Neutrophil (primary cell): Measurements from ENCODE around the gene MAS1L.

Experiments
- H3K27ac ChIP-seq: fragments of 200-600 bp; sonication (generic); 2 replicates; pipeline ENCODE4 v1.5.1; 2016; ENCODE audit warnings: mild to moderate bottlenecking, moderate library complexity
- H3K27me3 ChIP-seq: fragments of 200-600 bp; sonication (generic); 2 replicates; pipeline ENCODE4 v1.6.0; 2016; ENCODE audit warnings: mild to moderate bottlenecking
- H3K36me3 ChIP-seq: fragments of 200-600 bp; sonication (generic); 2 replicates; pipeline ENCODE4 v1.5.1; 2017
- H3K4me1 ChIP-seq, 2 experiments: fragments of 200-600 bp in 1 of 2; sonication (generic) in 1 of 2; 1 replicate in 1 of 2; 2 replicates in 1 of 2; pipeline versions ENCODE4 v1.5.1 to v1.6.1; 2013 to 2016; ENCODE audit warnings: low read depth in 1 of 2, low read length in 1 of 2, mild to moderate bottlenecking in 1 of 2, moderate library complexity in 1 of 2; ENCODE audit not compliant: control insufficient read depth in 1 of 2, insufficient read depth in 1 of 2
- H3K4me3 ChIP-seq, 2 experiments: fragments of 200-600 bp in 1 of 2; sonication (generic) in 1 of 2; 1 replicate in 1 of 2; 2 replicates in 1 of 2; pipeline ENCODE4 v1.5.1; 2013 to 2016; ENCODE audit warnings: low read depth in 1 of 2, low read length in 1 of 2, mild to moderate bottlenecking in 1 of 2, moderate library complexity in 1 of 2
- H3K9me3 ChIP-seq: fragments of 200-600 bp; sonication (generic); 2 replicates; pipeline ENCODE4 v1.5.1; 2016
- CTCF ChIP-seq: fragments of 200-600 bp; sonication (generic); IDR thresholded peaks from 2 replicates; pipeline ENCODE4 v1.5.1; 2016; ENCODE audit warnings: antibody characterized with exemption

MAS1L gene

GRCh38 chr6:29528988-29529560 lies 41.3 kb upstream of the MAS1L start:
- no peak overlapping the region for H3K4me3 ChIP-seq
- H3K4me1 ChIP-seq = no peaks in the 10 kb centered on the region
- no peak overlapping the region for H3K27ac ChIP-seq
- H3K9me3 ChIP-seq = no peaks in the 10 kb centered on the region
- no peak for TF ChIP-seq CTCF
- H3K36me3 ChIP-seq = no peaks in the 10 kb centered on the region
- peaks cover 5% of the 10 kb centered on the region for H3K27me3 ChIP-seq

- peaks cover 5% of the 10 kb centered on the region for H3K27me3 ChIP-seq
- no peaks in the 10 kb centered on the region for H3K9me3 ChIP-seq
- no peak for TF ChIP-seq CTCF
- no peaks in the 10 kb centered on the region for H3K36me3 ChIP-seq
- H3K4me3 ChIP-seq = no peak overlapping the region
- no peak overlapping the region for H3K27ac ChIP-seq
- H3K4me1 ChIP-seq = no peaks in the 10 kb centered on the region
Observed at GRCh38 chr6:29528300-29528931, 40.7 kb upstream of the MAS1L start.

GRCh38 chr6:29527564-29527963 lies 39.8 kb upstream of the MAS1L start:
- H3K4me3 ChIP-seq = no peak overlapping the region
- TF ChIP-seq CTCF = no peak
- H3K27me3 ChIP-seq = peaks cover 5% of the 10 kb centered on the region
- H3K36me3 ChIP-seq = no peaks in the 10 kb centered on the region
- no peaks in the 10 kb centered on the region for H3K9me3 ChIP-seq
- H3K27ac ChIP-seq = no peak overlapping the region
- no peaks in the 10 kb centered on the region for H3K4me1 ChIP-seq

GRCh38 chr6:29527126-29527525 lies 39.4 kb upstream of the MAS1L start:
- peaks cover 5% of the 10 kb centered on the region for H3K27me3 ChIP-seq
- TF ChIP-seq CTCF = no peak
- H3K4me1 ChIP-seq = no peaks in the 10 kb centered on the region
- no peaks in the 10 kb centered on the region for H3K36me3 ChIP-seq
- no peak overlapping the region for H3K27ac ChIP-seq
- H3K4me3 ChIP-seq = no peak overlapping the region
- H3K9me3 ChIP-seq = no peaks in the 10 kb centered on the region

- H3K27me3 ChIP-seq = peaks cover 5% of the 10 kb centered on the region
- H3K4me3 ChIP-seq = no peak overlapping the region
- no peak overlapping the region for H3K27ac ChIP-seq
- TF ChIP-seq CTCF = no peak
- H3K36me3 ChIP-seq = no peaks in the 10 kb centered on the region
- H3K4me1 ChIP-seq = no peaks in the 10 kb centered on the region
- H3K9me3 ChIP-seq = no peaks in the 10 kb centered on the region
Observed at GRCh38 chr6:29525311-29525639, 37.5 kb upstream of the MAS1L start.
